Measurements from ENCODE around the gene TYW3.

DNA sequence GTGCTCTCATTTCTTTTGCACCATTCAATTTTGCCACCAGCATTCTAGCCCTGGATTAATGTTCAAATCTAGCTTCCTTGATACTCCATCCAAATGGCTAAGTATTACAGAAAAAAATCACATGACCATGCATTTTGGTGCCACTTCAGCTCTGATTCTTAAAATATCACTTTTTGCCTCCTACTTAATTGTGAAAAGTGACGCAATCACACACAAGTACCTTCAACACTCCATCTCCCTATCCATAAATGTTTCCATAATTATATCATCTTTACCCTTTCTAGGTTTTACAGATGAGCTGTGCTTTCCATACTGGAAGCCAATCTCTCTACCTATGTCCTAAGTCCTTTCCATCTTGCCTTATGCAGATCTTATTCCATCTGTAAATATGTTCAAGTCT is 16.1 kb upstream of the TYW3 start:
- TF ChIP-seq PPARA (CRISPR knock-in tag; IDR thresholded peaks at IDR 0.05; ENCODE audit: borderline replicate concordance) (no peak), ZFP3 (CRISPR knock-in tag; IDR thresholded peaks at IDR 0.05) (no peak), ZFP30 (CRISPR knock-in tag; IDR thresholded peaks at IDR 0.05) (no peak), SNAI2 (CRISPR knock-in tag; IDR thresholded peaks at IDR 0.05) (no peak), RARB (CRISPR knock-in tag; IDR thresholded peaks at IDR 0.05) (no peak), ESRRG (CRISPR knock-in tag; IDR thresholded peaks at IDR 0.05) (no peak), ZNF70 (CRISPR knock-in tag; IDR thresholded peaks at IDR 0.05) (no peak), ZNF565 (CRISPR knock-in tag; conservative IDR thresholded peaks at IDR 0.05; ENCODE audit: low read depth) (no peak), TOX (CRISPR knock-in tag; IDR thresholded peaks at IDR 0.05; ENCODE audit: borderline replicate concordance) (no peak)
- TF ChIP-seq, protein P1, sequence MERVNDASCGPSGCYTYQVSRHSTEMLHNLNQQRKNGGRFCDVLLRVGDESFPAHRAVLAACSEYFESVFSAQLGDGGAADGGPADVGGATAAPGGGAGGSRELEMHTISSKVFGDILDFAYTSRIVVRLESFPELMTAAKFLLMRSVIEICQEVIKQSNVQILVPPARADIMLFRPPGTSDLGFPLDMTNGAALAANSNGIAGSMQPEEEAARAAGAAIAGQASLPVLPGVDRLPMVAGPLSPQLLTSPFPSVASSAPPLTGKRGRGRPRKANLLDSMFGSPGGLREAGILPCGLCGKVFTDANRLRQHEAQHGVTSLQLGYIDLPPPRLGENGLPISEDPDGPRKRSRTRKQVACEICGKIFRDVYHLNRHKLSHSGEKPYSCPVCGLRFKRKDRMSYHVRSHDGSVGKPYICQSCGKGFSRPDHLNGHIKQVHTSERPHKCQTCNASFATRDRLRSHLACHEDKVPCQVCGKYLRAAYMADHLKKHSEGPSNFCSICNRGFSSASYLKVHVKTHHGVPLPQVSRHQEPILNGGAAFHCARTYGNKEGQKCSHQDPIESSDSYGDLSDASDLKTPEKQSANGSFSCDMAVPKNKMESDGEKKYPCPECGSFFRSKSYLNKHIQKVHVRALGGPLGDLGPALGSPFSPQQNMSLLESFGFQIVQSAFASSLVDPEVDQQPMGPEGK (CRISPR knock-in tag; IDR thresholded peaks at IDR 0.05; ENCODE audit: borderline replicate concordance) = no peak
- TF ChIP-seq, protein P2, sequence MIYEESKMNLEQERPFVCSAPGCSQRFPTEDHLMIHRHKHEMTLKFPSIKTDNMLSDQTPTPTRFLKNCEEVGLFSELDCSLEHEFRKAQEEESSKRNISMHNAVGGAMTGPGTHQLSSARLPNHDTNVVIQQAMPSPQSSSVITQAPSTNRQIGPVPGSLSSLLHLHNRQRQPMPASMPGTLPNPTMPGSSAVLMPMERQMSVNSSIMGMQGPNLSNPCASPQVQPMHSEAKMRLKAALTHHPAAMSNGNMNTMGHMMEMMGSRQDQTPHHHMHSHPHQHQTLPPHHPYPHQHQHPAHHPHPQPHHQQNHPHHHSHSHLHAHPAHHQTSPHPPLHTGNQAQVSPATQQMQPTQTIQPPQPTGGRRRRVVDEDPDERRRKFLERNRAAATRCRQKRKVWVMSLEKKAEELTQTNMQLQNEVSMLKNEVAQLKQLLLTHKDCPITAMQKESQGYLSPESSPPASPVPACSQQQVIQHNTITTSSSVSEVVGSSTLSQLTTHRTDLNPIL (CRISPR knock-in tag; IDR thresholded peaks at IDR 0.05; ENCODE audit: low read depth) = no peak
- TF ChIP-seq, protein P3, sequence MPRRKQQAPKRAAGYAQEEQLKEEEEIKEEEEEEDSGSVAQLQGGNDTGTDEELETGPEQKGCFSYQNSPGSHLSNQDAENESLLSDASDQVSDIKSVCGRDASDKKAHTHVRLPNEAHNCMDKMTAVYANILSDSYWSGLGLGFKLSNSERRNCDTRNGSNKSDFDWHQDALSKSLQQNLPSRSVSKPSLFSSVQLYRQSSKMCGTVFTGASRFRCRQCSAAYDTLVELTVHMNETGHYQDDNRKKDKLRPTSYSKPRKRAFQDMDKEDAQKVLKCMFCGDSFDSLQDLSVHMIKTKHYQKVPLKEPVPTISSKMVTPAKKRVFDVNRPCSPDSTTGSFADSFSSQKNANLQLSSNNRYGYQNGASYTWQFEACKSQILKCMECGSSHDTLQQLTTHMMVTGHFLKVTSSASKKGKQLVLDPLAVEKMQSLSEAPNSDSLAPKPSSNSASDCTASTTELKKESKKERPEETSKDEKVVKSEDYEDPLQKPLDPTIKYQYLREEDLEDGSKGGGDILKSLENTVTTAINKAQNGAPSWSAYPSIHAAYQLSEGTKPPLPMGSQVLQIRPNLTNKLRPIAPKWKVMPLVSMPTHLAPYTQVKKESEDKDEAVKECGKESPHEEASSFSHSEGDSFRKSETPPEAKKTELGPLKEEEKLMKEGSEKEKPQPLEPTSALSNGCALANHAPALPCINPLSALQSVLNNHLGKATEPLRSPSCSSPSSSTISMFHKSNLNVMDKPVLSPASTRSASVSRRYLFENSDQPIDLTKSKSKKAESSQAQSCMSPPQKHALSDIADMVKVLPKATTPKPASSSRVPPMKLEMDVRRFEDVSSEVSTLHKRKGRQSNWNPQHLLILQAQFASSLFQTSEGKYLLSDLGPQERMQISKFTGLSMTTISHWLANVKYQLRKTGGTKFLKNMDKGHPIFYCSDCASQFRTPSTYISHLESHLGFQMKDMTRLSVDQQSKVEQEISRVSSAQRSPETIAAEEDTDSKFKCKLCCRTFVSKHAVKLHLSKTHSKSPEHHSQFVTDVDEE (CRISPR knock-in tag; IDR thresholded peaks at IDR 0.05) = no peak

Data from SK-N-SH treated with all-trans-retinoic acid at 6 μM for 48 hours (cell line).